Measurements from ENCODE around the gene LMX1B. TPM values are rescaled to one million over a fixed set of nuclear protein-coding genes. Genes with fewer than 3 reads are reported as not detected.

Gene LMX1B
- total RNA-seq, 1 donor from 2014 or later: 0.21 TPM

DNA sequence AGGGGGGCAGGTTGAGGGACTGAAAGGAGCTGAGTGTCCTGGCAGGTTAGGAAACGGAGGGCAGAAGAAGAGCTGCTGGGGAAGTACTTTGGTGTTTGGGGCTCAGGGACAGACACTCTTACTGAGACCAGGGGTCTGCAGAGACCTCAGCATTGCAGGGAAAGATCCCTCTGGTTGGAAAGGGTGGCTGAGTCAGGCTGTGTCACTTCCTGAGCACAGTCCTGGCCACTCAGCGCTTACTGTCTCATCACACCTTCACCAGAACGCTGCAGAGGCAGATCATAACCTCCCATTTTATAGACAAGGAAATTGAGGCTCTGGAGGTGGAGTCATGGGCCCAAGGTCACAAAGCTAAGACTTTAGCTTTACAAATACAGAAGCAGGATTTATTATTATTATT lies 54.3 kb downstream of the LMX1B start:
- TF ChIP-seq, protein P1, sequence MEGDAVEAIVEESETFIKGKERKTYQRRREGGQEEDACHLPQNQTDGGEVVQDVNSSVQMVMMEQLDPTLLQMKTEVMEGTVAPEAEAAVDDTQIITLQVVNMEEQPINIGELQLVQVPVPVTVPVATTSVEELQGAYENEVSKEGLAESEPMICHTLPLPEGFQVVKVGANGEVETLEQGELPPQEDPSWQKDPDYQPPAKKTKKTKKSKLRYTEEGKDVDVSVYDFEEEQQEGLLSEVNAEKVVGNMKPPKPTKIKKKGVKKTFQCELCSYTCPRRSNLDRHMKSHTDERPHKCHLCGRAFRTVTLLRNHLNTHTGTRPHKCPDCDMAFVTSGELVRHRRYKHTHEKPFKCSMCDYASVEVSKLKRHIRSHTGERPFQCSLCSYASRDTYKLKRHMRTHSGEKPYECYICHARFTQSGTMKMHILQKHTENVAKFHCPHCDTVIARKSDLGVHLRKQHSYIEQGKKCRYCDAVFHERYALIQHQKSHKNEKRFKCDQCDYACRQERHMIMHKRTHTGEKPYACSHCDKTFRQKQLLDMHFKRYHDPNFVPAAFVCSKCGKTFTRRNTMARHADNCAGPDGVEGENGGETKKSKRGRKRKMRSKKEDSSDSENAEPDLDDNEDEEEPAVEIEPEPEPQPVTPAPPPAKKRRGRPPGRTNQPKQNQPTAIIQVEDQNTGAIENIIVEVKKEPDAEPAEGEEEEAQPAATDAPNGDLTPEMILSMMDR (IDR thresholded peaks at IDR 0.05): no peak
- Histone ChIP-seq H3K27ac (no peak overlapping the region), H3K4me3 (no peak overlapping the region), H3K27me3 (ENCODE audit: low read depth) (peaks cover 70% of the 10 kb centered on the region), H3K4me1 (peaks cover 13% of the 10 kb centered on the region), H3K36me3 (no peaks in the 10 kb centered on the region), H3K9me3 (no peaks in the 10 kb centered on the region)
- intact Hi-C loops (cut with DNase I): no loop called here
- DNase-seq (no peak), ATAC-seq (no peak)

DNA sequence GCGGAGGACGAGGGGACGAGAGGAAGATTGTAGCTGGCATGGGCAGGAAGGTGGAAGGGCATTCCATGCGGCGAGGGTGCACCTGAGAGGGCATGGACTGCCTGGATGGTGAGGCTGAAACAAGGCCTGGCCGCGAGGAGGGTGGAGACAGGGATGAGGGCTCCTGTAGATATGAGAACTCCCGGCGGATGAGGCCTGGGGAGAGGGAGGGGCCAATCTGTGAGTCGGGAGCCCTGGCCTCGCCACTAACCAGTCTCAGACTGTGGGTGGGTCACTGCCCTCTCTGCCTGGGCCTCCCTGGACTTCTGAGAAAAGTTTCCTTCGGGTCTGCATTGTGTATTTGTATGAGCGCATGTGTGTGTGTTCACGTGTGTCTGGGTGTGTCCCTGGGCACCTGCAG lies 55.4 kb downstream of the LMX1B start:
- Histone ChIP-seq H3K27me3 (ENCODE audit: low read depth) (peaks cover 72% of the 10 kb centered on the region), H3K9me3 (no peaks in the 10 kb centered on the region), H3K36me3 (no peaks in the 10 kb centered on the region), H3K4me3 (no peak overlapping the region), H3K27ac (no peak overlapping the region), H3K4me1 (peaks cover 7% of the 10 kb centered on the region)
- intact Hi-C loops (cut with DNase I): no loop called here
- DNase-seq (no peak), ATAC-seq (no peak)
- TF ChIP-seq, protein P1 (IDR thresholded peaks at IDR 0.05): no peak

DNA sequence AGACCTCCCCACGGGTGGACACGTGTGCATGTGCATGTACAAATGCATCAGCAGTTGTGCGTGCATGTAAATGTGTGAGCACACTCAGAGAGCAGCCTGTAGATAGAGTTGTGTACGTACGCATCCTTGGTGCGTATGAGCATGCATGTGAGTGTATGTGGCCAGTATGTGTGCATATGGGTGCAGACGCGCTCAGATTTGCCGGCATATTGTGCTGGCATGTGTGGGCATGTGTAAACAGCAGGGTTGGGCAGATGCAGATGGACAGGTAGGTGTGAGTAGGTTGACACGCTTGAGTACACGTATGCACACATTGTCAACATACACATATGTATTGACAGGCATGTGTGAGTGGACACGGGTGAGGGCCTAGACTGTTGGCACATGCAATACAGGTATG lies 56.5 kb downstream of the LMX1B start:
- TF ChIP-seq, protein P1 (IDR thresholded peaks at IDR 0.05): no peak
- DNase-seq (no peak), ATAC-seq (no peak)
- H3K4me1 ChIP-seq: peaks cover 7% of the 10 kb centered on the region
- no peak overlapping the region for H3K27ac ChIP-seq
- H3K9me3 ChIP-seq: no peaks in the 10 kb centered on the region
- no peaks in the 10 kb centered on the region for H3K36me3 ChIP-seq
- no peak overlapping the region for H3K4me3 ChIP-seq
- peaks cover 78% of the 10 kb centered on the region for H3K27me3 ChIP-seq (ENCODE audit: low read depth)
- intact Hi-C loops (cut with DNase I): no loop called here

DNA sequence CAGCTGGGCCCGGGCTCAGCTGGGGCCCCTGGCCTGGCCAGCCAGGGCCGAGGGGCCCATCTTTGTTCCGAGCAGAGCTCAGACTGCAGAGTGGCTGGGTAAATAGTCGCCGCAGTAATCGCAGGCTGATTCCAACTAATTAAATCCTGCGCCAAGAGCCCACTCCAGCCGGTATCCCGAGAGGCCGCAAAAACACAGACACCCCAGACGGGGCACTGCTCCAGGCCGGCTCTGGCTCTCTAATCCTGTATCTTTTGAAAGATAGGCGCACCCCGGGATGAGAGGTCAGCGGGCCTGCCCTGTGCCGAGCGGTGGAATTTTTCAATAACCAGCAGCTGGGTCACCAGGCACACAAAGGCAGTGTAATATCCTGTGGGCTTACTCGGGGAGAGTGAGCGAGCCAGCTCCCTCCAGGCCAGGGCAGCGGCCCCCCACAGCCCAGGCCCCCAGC lies 57.7 kb downstream of the LMX1B start:
- Histone ChIP-seq H3K36me3 (no peaks in the 10 kb centered on the region), H3K4me3 (no peak overlapping the region), H3K27me3 (ENCODE audit: low read depth) (peaks cover 81% of the 10 kb centered on the region), H3K27ac (no peak overlapping the region), H3K9me3 (no peaks in the 10 kb centered on the region), H3K4me1 (peaks cover 7% of the 10 kb centered on the region)
- TF ChIP-seq, protein P1 (IDR thresholded peaks at IDR 0.05): no peak
- intact Hi-C loops (cut with DNase I): no loop called here
- DNase-seq (no peak), ATAC-seq (peak in 1 of 2 donors; percentile 3)

DNA sequence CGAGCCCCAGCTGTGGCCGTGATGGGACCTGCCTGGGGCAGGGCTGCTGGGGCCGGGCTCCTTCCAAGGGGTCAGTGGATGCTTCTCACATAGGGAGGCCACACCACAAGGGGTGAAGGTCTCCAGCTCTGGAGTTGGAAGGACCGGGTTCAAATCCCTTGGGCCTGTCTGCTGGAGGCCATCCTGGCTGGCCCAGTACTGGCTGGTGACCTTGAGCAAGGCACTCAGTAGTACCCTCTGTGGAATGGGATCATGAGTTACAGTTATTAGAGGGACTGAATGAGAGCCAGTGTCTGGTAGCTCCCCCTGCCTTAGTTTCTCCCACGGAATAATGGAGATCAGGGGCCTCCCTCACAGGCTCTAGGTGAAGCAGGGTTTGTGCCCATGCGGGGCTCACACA lies 58.3 kb downstream of the LMX1B start:
- DNase-seq (no peak), ATAC-seq (peak in 1 of 2 donors; percentile 4)
- peaks cover 7% of the 10 kb centered on the region for H3K4me1 ChIP-seq
- TF ChIP-seq, protein P1 (IDR thresholded peaks at IDR 0.05): no peak
- H3K27ac ChIP-seq: no peak overlapping the region
- no peaks in the 10 kb centered on the region for H3K9me3 ChIP-seq
- H3K36me3 ChIP-seq: no peaks in the 10 kb centered on the region
- intact Hi-C loops (cut with DNase I): no loop called here
- H3K27me3 ChIP-seq (ENCODE audit: low read depth): peaks cover 87% of the 10 kb centered on the region
- H3K4me3 ChIP-seq: no peak overlapping the region
